Heart left ventricle (tissue), 13 donors: Measurements from ENCODE around the gene MTFP1.

Source experiments
- CTCF ChIP-seq, 12 donors: fragments of 200-600 bp; sonication (generic) in 4 of 12; IDR thresholded peaks; one replicate each; pipeline versions ENCODE4 v1.5.0 to v1.8.0; 2018 to 2022; ENCODE audit warnings: antibody characterized with exemption in 12 of 12, mild to moderate bottlenecking in 5 of 12
- POLR2A ChIP-seq, 2 donors: fragments of 450-650 bp; IDR thresholded peaks; one replicate each; pipeline ENCODE4 v1.6.1; 2017; ENCODE audit warnings: antibody characterized with exemption in 2 of 2, mild to moderate bottlenecking in 2 of 2, moderate library complexity in 2 of 2
- donor health status: ischemic (EF 13 %, LVEDD 7.1; RV severe dilation, severe dysfunction).
- donor health status: DM: no; HTN: yes; CAD: no.
- donor health status: DM: no; HTN: no; CAD: no.
- donor health status: ischemic (EF 25% LVEDD 6.9; RV normal size, moderate dysfunction).
- donor health status: ischemic (EF 25% LVEDD 5.7; RV mildly dilated, moderate dysfunction).
- donor health status: ischemic (EF 35%, LVEDD 5.7; RV mildly dilated, moderate dysfunction).
- donor health status: nonischemic (EF 11% LVEDD 7.7; RV severe dilation, severe dysfunction).
- donor health status: DM: yes; HTN: yes; CAD: no.
- donor health status: PGD.
- donor health status: ischemic (EF 29% LVEDD 5.4; RV normal size, mild dysfunction).
- donor health status: nonischemic (EF 23%, LVEDD 6.1; RV moderate dilation, normal function).

- TF ChIP-seq POLR2A (IDR thresholded peaks at IDR 0.05) (no peak), CTCF (IDR thresholded peaks at IDR 0.05) (no peak)
Observed at GRCh38 chr22:30427871-30428270, 2.3 kb downstream of the MTFP1 start.
